Spleen (tissue), 13 donors: ENCODE measurements around the gene NINJ1. TPM values are rescaled to one million over a fixed set of nuclear protein-coding genes. Genes with fewer than 3 reads are reported as not detected.

Experiments
- DNase-seq: peaks from one replicate; pipeline ENCODE4 v3.0.0-alpha.2; 2020
- H3K27ac ChIP-seq, 8 donors: fragments of 200-600 bp; sonication (generic) in 7 of 8; 1 replicate in 4 of 8; 2 replicates in 4 of 8; pipeline versions ENCODE4 v1.5.0 to v1.8.0; 2016 to 2021; ENCODE audit warnings: inconsistent platforms in 4 of 8, mild to moderate bottlenecking in 4 of 8, moderate library complexity in 1 of 8
- H3K27me3 ChIP-seq, 7 donors: fragments of 200-600 bp; sonication (generic) in 6 of 7; replicated peaks in 1 of 7; 1 replicate in 4 of 7; 2 replicates in 3 of 7; pipeline versions ENCODE4 v1.5.0 to v1.8.0; 2016 to 2021; ENCODE audit warnings: inconsistent platforms in 3 of 7, mild to moderate bottlenecking in 1 of 7
- H3K36me3 ChIP-seq, 6 donors: fragments of 200-600 bp; sonication (generic) in 5 of 6; 1 replicate in 4 of 6; 2 replicates in 2 of 6; pipeline versions ENCODE4 v1.5.0 to v1.8.0; 2016 to 2021; ENCODE audit warnings: inconsistent platforms in 2 of 6
- H3K4me1 ChIP-seq, 6 donors: fragments of 200-600 bp; sonication (generic) in 5 of 6; 1 replicate in 3 of 6; 2 replicates in 3 of 6; pipeline versions ENCODE4 v1.5.0 to v1.8.0; 2016 to 2021; ENCODE audit warnings: inconsistent platforms in 3 of 6
- H3K4me3 ChIP-seq, 8 donors: fragments of 200-600 bp; sonication (generic) in 7 of 8; 1 replicate in 4 of 8; 2 replicates in 4 of 8; pipeline versions ENCODE4 v1.5.0 to v1.8.0; 2016 to 2021; ENCODE audit warnings: inconsistent platforms in 4 of 8, mild to moderate bottlenecking in 4 of 8, moderate library complexity in 2 of 8
- H3K9me3 ChIP-seq, 8 donors: fragments of 200-600 bp; sonication (generic) in 7 of 8; 1 replicate in 4 of 8; 2 replicates in 4 of 8; pipeline versions ENCODE4 v1.5.0 to v1.8.0; 2016 to 2021; ENCODE audit warnings: inconsistent platforms in 4 of 8
- CTCF ChIP-seq, 11 experiments: fragments of 200-600 bp in 7 of 11; fragments of 450-650 bp in 4 of 11; sonication (generic) in 4 of 11; IDR thresholded peaks in 8 of 11; conservative IDR thresholded peaks in 3 of 11; 1 replicate in 7 of 11; 2 replicates in 4 of 11; pipeline versions ENCODE4 v1.4.0 to v1.8.0; 2016 to 2021; ENCODE audit warnings: antibody characterized with exemption in 11 of 11, inconsistent platforms in 4 of 11, mild to moderate bottlenecking in 1 of 11
- POLR2A ChIP-seq, 3 donors: fragments of 450-650 bp; IDR thresholded peaks; one replicate each; pipeline ENCODE4 v1.5.1; 2017; ENCODE audit warnings: antibody characterized with exemption in 3 of 3, mild to moderate bottlenecking in 1 of 3
- POLR2AphosphoS5 ChIP-seq, 3 donors: sonication (generic); formaldehyde crosslinking; IDR thresholded peaks; one replicate each; pipeline ENCODE4 v1.5.1; 2017; ENCODE audit warnings: antibody characterized with exemption in 3 of 3
- WGBS, 5 donors: extraction: QIAGEN DNeasy Blood & Tissue Kit in 3 of 5; methylation state at CpG; one replicate each; pipeline versions ENCODE4 v1.1.5 to v1.1.7; 2013 to 2018; 5-methylcytosine and 5-hydroxymethylcytosine counted together
- intact Hi-C: fragments of 100-400 bp; cut with DNase I; formaldehyde crosslinking; loops from one replicate; pipeline ENCODE4 v1.15.0; 2023; ENCODE audit warnings: low total_unique reads
- long read RNA-seq, 2 donors: transcript quantifications; one replicate each; lab custom pipeline, GENCODE V29; 2026
- polyA plus RNA-seq, 3 donors: library from polyadenylated mRNA; stranded (reverse); fragments of 200-250 nt; gene quantifications; one replicate each; pipeline ENCODE4 v1.2.1, GENCODE V29; 2013
- total RNA-seq, 7 donors: library from RNA; depleted of rRNA in 3 of 7; stranded (reverse); fragments of >200 nt in 3 of 7; fragmentation: NEBNext Ultra II Directional in 4 of 7; extraction: Animal tissue kit (Norgen Biotek cat#: 25700) in 4 of 7; gene quantifications; one replicate each; pipeline versions ENCODE4 v1.1.0 to v1.2.1, GENCODE V29; 2016 to 2021
- donor health status: healthy with polysubstance abuse.
- donor health status: DM: no; HTN: no; CAD: no; lungs with moderate emphysema.
- donor health status: DM: no; HTN: no; CAD: no.
- donor health status: Bipolar disorder and iron deficiency.
- donor health status: healthy.
- donor health status: DM: no; HTN: no; CAD: no.
- donor health status: DM: yes; HTN: yes; CAD: no.

NINJ1 gene
- 100 to 1,000 TPM in 6 of 7 donors, 10 to 100 TPM in 1; 75.0 to 142 (median 113) TPM for total RNA-seq
- polyA plus RNA-seq, result 10 to 100 TPM; 26.5 to 68.9 (median 50.4) TPM
- long read RNA-seq, donor 1, transcript NINJ1-201 (4 exons, 1,281 nt), result major isoform, 87 of 131 reads
- long read RNA-seq, donor 1, transcript NINJ1-204 (2 exons, 2,026 nt), result minor isoform, 15 of 131 reads
- long read RNA-seq, donor 1, partial matches to known transcripts, result 25 of 131 reads
- long read RNA-seq, donor 1, other reads (novel, unspliced or antisense), result 0 of 131 reads
- long read RNA-seq, donor 2, transcript NINJ1-204 (2 exons, 2,026 nt), result minor isoform, 5 of 62 reads
- long read RNA-seq, donor 2, transcript NINJ1-201 (4 exons, 1,281 nt), result major isoform, 40 of 62 reads
- long read RNA-seq, donor 2, partial matches to known transcripts, result 14 of 62 reads
- long read RNA-seq, donor 2, other reads (novel, unspliced or antisense), result 0 of 62 reads

GRCh38 chr9:93134015-93134739 lies at the start of gene NINJ1:
Gene NINJ1, minus strand, starts transcription at chr9:93134251. Its CDS starts 34 bp downstream, at chr9:93134217.
- peaks cover 47 to 89% (median 73%) of the 10 kb centered on the region in 6 donors for H3K4me1 ChIP-seq
- H3K4me3 ChIP-seq, result peak within 1 kb of the TSS; percentile 54 to 97 (median 80)
- intact Hi-C loops, result no loop called here
- DNase-seq, result peak; percentile 95
- TF ChIP-seq POLR2AphosphoS5 (IDR thresholded peaks at IDR 0.05), result peak; percentile 83 to 87 (median 84)
- peak in 3 of 11 experiments; percentile 20 to 24 (median 23) for TF ChIP-seq CTCF (IDR thresholded peaks at IDR 0.05 in 8 of 11, conservative IDR thresholded peaks at IDR 0.05 in 3 of 11)
- peak in 1 of 3 donors; percentile 53 for TF ChIP-seq POLR2A (IDR thresholded peaks at IDR 0.05)
- peaks cover 0 to 5% (median 1%) of the 10 kb centered on the region in 8 donors for H3K9me3 ChIP-seq
- no peaks in the 10 kb centered on the region for H3K27me3 ChIP-seq
- peaks cover 0 to 9% (median 0%) of the 10 kb centered on the region in 6 donors for H3K36me3 ChIP-seq
- H3K27ac ChIP-seq, result peak within 1 kb of the TSS; percentile 86 to 98 (median 92)
- WGBS, 5 donors, result 0 to 1% (median 0%) methylated on average over 23 to 78 of the region's 78 CpGs

GRCh38 chr9:93183131-93183662 lies 49.1 kb upstream of the NINJ1 start:
- peak overlapping the region in 6 of 8 donors; percentile 45 to 74 (median 58) for H3K4me3 ChIP-seq
- no peak overlapping the region for H3K27ac ChIP-seq
- DNase-seq, result no peak
- no peaks in the 10 kb centered on the region for H3K36me3 ChIP-seq
- 74 to 93% (median 86%) methylated on average over 5 of the region's 5 CpGs for WGBS, 5 donors
- H3K9me3 ChIP-seq, result no peaks in the 10 kb centered on the region
- H3K4me1 ChIP-seq, result peaks cover 5 to 36% (median 22%) of the 10 kb centered on the region in 6 donors
- H3K27me3 ChIP-seq, result peaks cover 0 to 80% (median 26%) of the 10 kb centered on the region in 7 donors
- TF ChIP-seq POLR2AphosphoS5 (IDR thresholded peaks at IDR 0.05), result no peak
- no peak for TF ChIP-seq CTCF (IDR thresholded peaks at IDR 0.05 in 8 of 11, conservative IDR thresholded peaks at IDR 0.05 in 3 of 11)
- TF ChIP-seq POLR2A (IDR thresholded peaks at IDR 0.05), result no peak
- intact Hi-C loops, result no loop called here

GRCh38 chr9:93182572-93182971 lies 48.5 kb upstream of the NINJ1 start:
- H3K27me3 ChIP-seq, result peaks cover 0 to 80% (median 26%) of the 10 kb centered on the region in 7 donors

More at GRCh38 chr9:93182572-93182971, 48.5 kb upstream of the NINJ1 start:
- intact Hi-C loops, result no loop called here
- no peak for TF ChIP-seq POLR2AphosphoS5 (IDR thresholded peaks at IDR 0.05)
- no peak for TF ChIP-seq CTCF (IDR thresholded peaks at IDR 0.05 in 8 of 11, conservative IDR thresholded peaks at IDR 0.05 in 3 of 11)
- TF ChIP-seq POLR2A (IDR thresholded peaks at IDR 0.05), result no peak
- no peaks in the 10 kb centered on the region for H3K9me3 ChIP-seq
- no peaks in the 10 kb centered on the region for H3K36me3 ChIP-seq
- H3K4me3 ChIP-seq, result no peak overlapping the region
- H3K27ac ChIP-seq, result no peak overlapping the region
- peaks cover 5 to 43% (median 25%) of the 10 kb centered on the region in 6 donors for H3K4me1 ChIP-seq
- DNase-seq, result no peak
- 86 to 100% (median 90%) methylated on average over 6 of the region's 6 CpGs for WGBS, 5 donors
